IPS DF 6.9 (cell line): Measurements from ENCODE around the gene TSPAN15.

Source experiments
- DNase-seq: peaks from one replicate; pipeline ENCODE4 v3.0.0-alpha.2; 2013; ENCODE audit warnings: low read depth, low spot score
- H3K27ac ChIP-seq: one replicate; pipeline ENCODE4 v1.5.1; 2013; ENCODE audit warnings: low read length, control low read depth
- H3K27me3 ChIP-seq: 2 replicates; pipeline ENCODE4 v1.6.1; 2013; ENCODE audit warnings: mild to moderate bottlenecking, low read length; ENCODE audit not compliant: control insufficient read depth, insufficient read depth
- H3K36me3 ChIP-seq: 2 replicates; pipeline ENCODE4 v1.6.1; 2013; ENCODE audit warnings: low read length; ENCODE audit not compliant: control insufficient read depth, insufficient read depth
- H3K4me1 ChIP-seq: 2 replicates; pipeline ENCODE4 v1.6.1; 2013; ENCODE audit warnings: low read length; ENCODE audit not compliant: control insufficient read depth, insufficient read depth
- H3K4me3 ChIP-seq: 2 replicates; pipeline ENCODE4 v1.5.1; 2013; ENCODE audit warnings: mild to moderate bottlenecking, low read length
- H3K9me3 ChIP-seq: 2 replicates; pipeline ENCODE4 v1.6.1; 2013; ENCODE audit warnings: low read length, inconsistent platforms; ENCODE audit not compliant: control insufficient read depth, insufficient read depth
- WGBS: extraction: QIAGEN DNeasy Blood & Tissue Kit; methylation state at CpG from one replicate; pipeline ENCODE4 v1.1.7; 2013; ENCODE audit warnings: mixed read lengths, missing lambda C conversion rate; ENCODE audit not compliant: insufficient read length, insufficient coverage; 5-methylcytosine and 5-hydroxymethylcytosine counted together

TSPAN15 gene

DNA sequence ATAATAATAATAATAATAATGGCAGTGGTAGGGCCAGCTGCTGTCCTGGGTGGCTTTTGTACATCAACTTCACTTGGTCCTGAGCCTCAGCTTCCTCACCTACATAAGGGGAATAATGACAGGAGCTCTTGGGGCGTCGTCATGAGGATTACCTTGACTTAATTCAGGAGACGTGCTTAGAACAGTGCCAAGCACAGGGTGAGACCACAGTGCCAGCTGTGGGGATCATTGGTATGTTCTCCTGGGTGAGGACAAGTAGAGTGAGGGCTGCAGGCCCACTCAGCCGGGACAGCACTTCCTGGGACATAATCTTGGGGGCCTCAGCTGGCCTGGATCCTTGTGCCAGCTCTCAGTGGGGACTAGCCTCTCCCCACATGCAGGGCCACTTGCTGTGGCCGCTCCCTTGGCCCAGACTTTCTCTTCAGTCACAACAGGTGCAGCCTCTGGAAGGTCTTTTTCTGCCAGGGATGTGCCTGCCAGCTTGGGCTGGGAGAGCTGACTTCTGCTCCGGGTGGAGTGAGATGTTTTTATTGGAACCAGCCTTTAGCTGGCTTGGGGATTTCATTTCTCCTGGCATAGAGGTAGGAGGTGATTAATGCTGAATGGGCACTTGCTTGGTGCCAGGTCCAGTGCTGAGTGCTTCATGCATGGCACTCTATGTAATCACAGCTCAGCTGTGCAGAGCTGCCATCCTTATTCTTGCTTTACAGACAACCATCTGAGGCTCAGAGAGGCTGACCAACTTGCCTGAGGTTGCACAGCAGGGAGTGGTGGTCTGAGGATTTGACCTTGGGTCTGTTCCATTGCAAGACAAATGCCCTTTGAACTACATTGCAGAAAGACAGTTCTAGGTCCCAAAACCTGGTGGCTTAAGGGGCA is 45.3 kb downstream of the TSPAN15 start:
- no peak overlapping the region for H3K4me3 ChIP-seq
- no peaks in the 10 kb centered on the region; the same call in 1 of the 2 replicates for H3K4me1 ChIP-seq
- no peak overlapping the region for H3K27ac ChIP-seq
- no peaks in the 10 kb centered on the region for H3K27me3 ChIP-seq
- no peaks in the 10 kb centered on the region for H3K9me3 ChIP-seq
- no peak for DNase-seq
- no CpG with 5 or more reads among the region's 6 CpGs for WGBS
- H3K36me3 ChIP-seq: no peaks in the 10 kb centered on the region

DNA sequence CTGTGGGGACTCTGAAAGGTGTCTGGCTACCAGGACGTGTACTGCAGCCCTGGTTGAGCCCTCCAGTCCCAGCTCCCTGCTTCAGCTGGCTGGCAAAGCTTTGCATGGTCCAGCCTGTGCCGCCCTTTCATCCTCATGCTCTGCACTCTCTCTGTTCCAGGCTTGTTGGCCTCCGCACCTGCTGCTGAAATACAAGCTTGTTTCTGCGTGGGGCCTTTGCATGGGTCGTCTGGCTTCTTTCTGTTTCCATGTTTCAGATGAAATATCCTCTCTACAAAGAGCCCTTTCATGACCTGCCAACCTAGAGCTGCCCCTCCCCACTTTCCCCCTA is 45.9 kb downstream of the TSPAN15 start:
- Histone ChIP-seq H3K4me3 (no peak overlapping the region), H3K9me3 (no peaks in the 10 kb centered on the region), H3K27me3 (no peaks in the 10 kb centered on the region), H3K4me1 (no peaks in the 10 kb centered on the region; the same call in 1 of the 2 replicates), H3K27ac (no peak overlapping the region), H3K36me3 (no peaks in the 10 kb centered on the region)
- DNase-seq: no peak
- WGBS: no CpG with 5 or more reads among the region's 5 CpGs

DNA sequence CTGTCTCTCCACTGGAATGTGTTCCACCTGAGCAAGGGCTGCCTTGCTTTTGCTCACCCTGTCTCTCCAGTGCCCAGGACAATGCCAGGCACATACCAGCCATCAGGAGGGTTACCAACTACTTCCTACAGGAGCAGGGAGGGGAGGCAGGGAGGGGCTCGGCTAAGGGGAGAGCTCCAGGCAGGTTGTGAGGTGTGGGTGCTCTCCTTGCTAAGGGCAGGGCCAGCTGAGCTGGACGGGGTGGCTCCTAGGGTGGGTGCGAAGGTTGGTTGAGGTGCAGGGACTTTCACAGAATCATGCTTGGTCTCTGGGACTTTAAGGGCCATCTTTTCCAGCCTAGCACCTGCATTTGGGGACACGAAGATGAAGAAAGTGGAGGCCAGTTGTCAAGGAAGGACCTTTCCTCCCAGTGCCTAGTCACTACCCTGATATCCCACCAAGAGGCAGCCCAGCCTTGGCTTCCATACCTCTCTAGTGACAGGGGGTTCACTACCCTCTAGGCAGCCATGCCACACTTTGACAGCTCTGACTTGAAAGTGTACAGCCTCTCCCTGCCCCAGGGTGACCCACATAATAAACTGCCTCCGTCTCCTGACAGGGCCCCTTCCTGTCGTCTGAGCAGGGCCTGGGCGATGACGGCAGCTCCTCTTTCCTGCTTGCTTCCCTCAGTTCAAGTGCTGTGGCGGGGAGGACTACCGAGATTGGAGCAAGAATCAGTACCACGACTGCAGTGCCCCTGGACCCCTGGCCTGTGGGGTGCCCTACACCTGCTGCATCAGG is 46.5 kb downstream of the TSPAN15 start:
- H3K36me3 ChIP-seq: no peaks in the 10 kb centered on the region
- H3K4me1 ChIP-seq: no peaks in the 10 kb centered on the region; the same call in 1 of the 2 replicates
- no CpG with 5 or more reads among the region's 11 CpGs for WGBS
- no peak overlapping the region for H3K27ac ChIP-seq
- H3K4me3 ChIP-seq: no peak overlapping the region
- no peaks in the 10 kb centered on the region for H3K27me3 ChIP-seq
- no peaks in the 10 kb centered on the region for H3K9me3 ChIP-seq
- DNase-seq: no peak

DNA sequence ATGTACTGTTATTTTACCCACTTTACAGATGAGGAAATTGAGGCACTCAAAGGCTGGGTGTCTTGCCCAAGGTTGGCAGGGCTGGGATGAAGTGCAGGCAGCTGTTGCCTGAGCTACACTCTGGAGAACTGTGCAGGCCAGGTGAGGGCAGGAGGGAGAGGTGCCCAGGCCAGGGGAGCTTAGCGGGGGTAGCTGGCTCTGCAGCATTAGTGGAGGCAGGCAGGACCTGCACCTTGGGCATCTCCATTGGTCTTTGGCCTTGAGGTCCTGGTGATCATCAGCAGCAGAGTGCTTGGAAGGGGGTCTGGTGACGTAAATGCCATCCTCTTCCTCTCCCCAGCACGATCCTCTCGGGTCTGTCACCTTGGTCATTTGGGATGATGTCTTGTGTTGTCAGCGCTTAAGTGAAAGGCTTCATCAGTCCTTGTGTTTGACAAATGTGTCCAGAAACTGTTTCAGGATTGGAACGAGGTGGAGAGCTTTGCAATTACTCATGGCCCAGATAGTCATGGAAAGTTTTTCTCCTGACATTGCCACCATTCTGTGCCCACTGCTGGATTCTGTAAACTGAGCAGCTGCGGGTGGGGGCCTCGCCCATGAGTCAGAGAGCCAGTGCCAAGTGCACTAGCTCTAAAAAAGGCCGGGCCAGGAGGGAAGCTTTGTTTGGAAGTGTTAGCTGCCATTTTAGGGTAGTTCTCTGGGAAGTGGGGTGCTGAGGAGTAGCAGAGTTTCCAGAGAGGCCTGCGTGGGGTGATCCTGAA is 47.6 kb downstream of the TSPAN15 start:
- no peaks in the 10 kb centered on the region for H3K36me3 ChIP-seq
- H3K27ac ChIP-seq: no peak overlapping the region
- H3K27me3 ChIP-seq: no peaks in the 10 kb centered on the region
- H3K9me3 ChIP-seq: no peaks in the 10 kb centered on the region
- no peaks in the 10 kb centered on the region; the same call in 1 of the 2 replicates for H3K4me1 ChIP-seq
- WGBS: no CpG with 5 or more reads among the region's 10 CpGs
- no peak for DNase-seq
- no peak overlapping the region for H3K4me3 ChIP-seq

- WGBS: no CpG with 5 or more reads among the region's 9 CpGs
- H3K27me3 ChIP-seq: no peaks in the 10 kb centered on the region
- H3K27ac ChIP-seq: no peak overlapping the region
- H3K4me3 ChIP-seq: no peak overlapping the region
- no peaks in the 10 kb centered on the region; the same call in 1 of the 2 replicates for H3K4me1 ChIP-seq
- no peak for DNase-seq
- H3K36me3 ChIP-seq: no peaks in the 10 kb centered on the region
- no peaks in the 10 kb centered on the region for H3K9me3 ChIP-seq
These were observed 48.7 kb downstream of the TSPAN15 start for GRCh38 chr10:69499726-69500689.

DNA sequence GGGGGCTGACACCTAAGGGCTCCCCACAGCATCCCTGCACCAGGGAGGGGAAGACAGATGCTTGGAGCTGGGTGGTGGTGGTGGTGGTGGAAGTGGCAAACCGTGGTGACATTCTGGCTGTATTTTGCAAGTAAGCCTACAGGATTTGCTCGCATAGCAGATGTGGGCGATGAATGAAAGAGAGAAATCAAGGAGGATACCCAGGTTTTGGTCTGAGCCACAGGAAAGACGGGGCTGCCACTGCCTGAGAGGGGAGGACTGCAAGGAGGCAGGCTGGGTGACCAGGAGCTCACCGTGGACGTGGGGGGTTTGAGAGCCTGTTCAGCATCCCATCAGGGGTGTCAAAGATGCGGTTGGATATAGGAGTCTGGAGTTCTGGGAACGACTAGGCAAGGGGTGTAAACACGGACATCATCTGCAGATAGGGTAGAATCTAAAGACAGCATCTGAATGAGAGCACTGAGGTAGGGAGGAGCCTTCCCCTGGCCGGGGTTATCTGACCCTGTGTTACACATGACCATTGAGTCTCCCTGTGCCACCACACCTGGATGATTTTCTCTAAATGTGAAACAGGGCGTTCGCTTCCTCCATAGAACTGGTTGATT is 49.7 kb downstream of the TSPAN15 start:
- Histone ChIP-seq H3K36me3 (no peaks in the 10 kb centered on the region), H3K4me3 (no peak overlapping the region), H3K9me3 (no peaks in the 10 kb centered on the region), H3K27ac (no peak overlapping the region), H3K4me1 (no peaks in the 10 kb centered on the region; the same call in 1 of the 2 replicates), H3K27me3 (no peaks in the 10 kb centered on the region)
- no CpG with 5 or more reads among the region's 12 CpGs for WGBS
- DNase-seq: no peak

DNA sequence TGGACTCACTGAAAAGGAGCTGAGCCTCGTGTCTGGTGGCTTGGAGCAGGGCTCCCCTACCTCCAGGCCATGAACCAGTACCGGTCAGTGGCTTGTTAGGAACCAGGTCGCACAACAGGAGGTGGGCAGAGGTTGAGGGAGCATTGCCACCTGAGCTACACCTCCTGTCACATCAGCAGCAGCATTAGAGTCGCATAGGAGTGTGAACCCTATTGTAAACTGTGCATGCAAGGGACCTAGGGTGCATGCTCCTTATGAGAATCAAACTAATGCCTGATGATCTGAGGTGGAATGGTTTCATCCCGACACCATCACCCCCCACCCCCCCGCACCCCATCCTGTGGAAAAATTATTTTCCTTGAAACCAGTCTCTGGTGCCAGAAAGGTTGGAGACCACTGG is 50.4 kb downstream of the TSPAN15 start:
- Histone ChIP-seq H3K27ac (no peak overlapping the region), H3K4me3 (no peak overlapping the region), H3K36me3 (no peaks in the 10 kb centered on the region; the same call in 1 of the 2 replicates), H3K9me3 (no peaks in the 10 kb centered on the region), H3K4me1 (no peaks in the 10 kb centered on the region; the same call in 1 of the 2 replicates), H3K27me3 (no peaks in the 10 kb centered on the region)
- no peak for DNase-seq
- no CpG with 5 or more reads among the region's 6 CpGs for WGBS

- H3K4me1 ChIP-seq: no peaks in the 10 kb centered on the region; the same call in 1 of the 2 replicates
- no peaks in the 10 kb centered on the region; the same call in 1 of the 2 replicates for H3K36me3 ChIP-seq
- H3K27me3 ChIP-seq: no peaks in the 10 kb centered on the region
- no peaks in the 10 kb centered on the region for H3K9me3 ChIP-seq
- H3K4me3 ChIP-seq: no peak overlapping the region
- H3K27ac ChIP-seq: no peak overlapping the region
- DNase-seq: no peak
- no CpG with 5 or more reads among the region's 4 CpGs for WGBS
These were observed 51.3 kb downstream of the TSPAN15 start for GRCh38 chr10:69502589-69502988.
